Naive thymus-derived CD8-positive, alpha-beta T cell (primary cell): Measurements from ENCODE around the gene MCM3AP. TPM values are rescaled to one million over a fixed set of nuclear protein-coding genes. Genes with fewer than 3 reads are reported as not detected.

Source experiments
- ATAC-seq, 2 donors: fragments of 150-1000 bp; cut with Tn5 transposase in 1 of 2; sonication (Bioruptor Pico), chemical (Tn5 transposase) in 1 of 2; 1 replicate in 1 of 2; 2 replicates in 1 of 2; pipeline ENCODE4 v1.10.0; 2021; ENCODE audit warnings: mild to moderate bottlenecking in 2 of 2, moderate library complexity in 2 of 2
- POLR2A ChIA-PET: fragments of 350-600 bp; sonication (Branson Sonifier 250); formaldehyde crosslinking; loops from one replicate; lab custom pipeline; 2021; ENCODE audit warnings: antibody characterized with exemption; lab: Charles Lee
- DNase-seq, 10 donors: peaks; one replicate each; pipeline versions ENCODE4 v3.0.0 to v3.0.0-alpha.2; 2020 to 2022
- H3K27ac Mint-ChIP-seq, 10 donors: one replicate each; pipeline ENCODE4 v1.8.0; 2020 to 2022; ENCODE audit warnings: mild to moderate bottlenecking in 10 of 10, mixed read lengths in 10 of 10, moderate library complexity in 4 of 10, inconsistent platforms in 1 of 10
- H3K27me3 Mint-ChIP-seq, 5 donors: one replicate each; pipeline ENCODE4 v1.8.0; 2021 to 2022; ENCODE audit warnings: mixed read lengths in 5 of 5
- H3K36me3 Mint-ChIP-seq, 3 donors: one replicate each; pipeline ENCODE4 v1.8.0; 2020 to 2022; ENCODE audit warnings: mixed read lengths in 3 of 3, mild to moderate bottlenecking in 2 of 3, inconsistent platforms in 1 of 3
- H3K4me1 Mint-ChIP-seq, 4 donors: one replicate each; pipeline ENCODE4 v1.8.0; 2021 to 2022; ENCODE audit warnings: mixed read lengths in 4 of 4
- H3K4me3 Mint-ChIP-seq, 10 donors: one replicate each; pipeline ENCODE4 v1.8.0; 2020 to 2022; ENCODE audit warnings: mild to moderate bottlenecking in 10 of 10, mixed read lengths in 10 of 10, moderate library complexity in 6 of 10, inconsistent platforms in 1 of 10
- H3K9me3 Mint-ChIP-seq, 9 donors: one replicate each; pipeline ENCODE4 v1.8.0; 2020 to 2022; ENCODE audit warnings: mixed read lengths in 9 of 9, mild to moderate bottlenecking in 3 of 9, inconsistent platforms in 1 of 9, moderate library complexity in 1 of 9
- polyA plus RNA-seq, 3 donors: library from polyadenylated mRNA; unstranded; fragments of 300-500 nt; fragmentation: Illumina TruSeq; gene quantifications; one replicate each; pipeline ENCODE4 v1.2.3, GENCODE V29; 2021
- total RNA-seq, 8 experiments: library from RNA in 2 of 8; stranded (reverse) in 2 of 8; gene quantifications; one replicate each; pipeline ENCODE4 v1.2.3 and lab custom pipeline; 2021 to 2026

MCM3AP gene
- total and polyA plus RNA-seq, 5 experiments from 2014 or later = 40.5 to 187 (median 61.0) TPM

DNA sequence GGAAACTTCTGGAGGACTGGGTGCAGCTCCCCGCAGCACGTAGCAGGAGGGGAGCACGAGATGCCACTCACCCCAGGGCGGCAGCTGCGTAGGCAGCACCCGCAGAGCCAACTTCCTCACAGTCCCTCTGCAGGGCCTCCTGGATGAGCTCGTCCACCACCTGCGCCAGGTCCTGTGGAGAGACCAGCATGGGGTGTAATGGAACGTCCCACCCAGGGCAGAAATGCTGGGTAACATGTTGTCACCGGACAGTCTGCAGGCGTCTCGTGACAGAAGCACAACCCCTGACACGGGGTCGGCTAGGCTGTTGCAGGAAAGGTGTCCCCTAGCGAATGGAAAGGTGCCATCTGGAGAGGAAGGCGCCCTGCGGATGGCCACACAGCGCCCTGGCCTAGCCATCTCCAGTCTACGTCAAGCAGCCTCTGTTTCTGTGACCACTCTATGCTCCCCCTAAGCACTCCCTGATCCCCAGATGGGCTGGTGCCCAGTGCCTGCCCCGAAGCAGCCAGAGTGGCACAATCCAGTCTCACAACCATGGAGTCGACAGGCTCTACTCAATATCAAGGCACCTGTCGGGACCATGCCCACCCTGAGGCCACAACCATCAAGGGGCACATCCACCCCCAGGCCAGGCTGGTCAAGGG is 21.2 kb downstream of the MCM3AP start:
- Mint-ChIP-seq H3K36me3 (peaks cover 0 to 88% (median 10%) of the 10 kb centered on the region in 3 donors), H3K9me3 (no peaks in the 10 kb centered on the region), H3K4me3 (no peak overlapping the region), H3K4me1 (peaks cover 0 to 5% (median 3%) of the 10 kb centered on the region in 4 donors), H3K27me3 (no peaks in the 10 kb centered on the region), H3K27ac (peak overlapping the region in 2 of 10 donors; percentile 17 to 34)
- no peak for DNase-seq
- POLR2A ChIA-PET = interaction anchor here (0.6 kb wide), 1 partner anchor 17 kb away, joined by 3 read pairs; no protein-coding TSS in a partner anchor
- ATAC-seq = no peak

DNA sequence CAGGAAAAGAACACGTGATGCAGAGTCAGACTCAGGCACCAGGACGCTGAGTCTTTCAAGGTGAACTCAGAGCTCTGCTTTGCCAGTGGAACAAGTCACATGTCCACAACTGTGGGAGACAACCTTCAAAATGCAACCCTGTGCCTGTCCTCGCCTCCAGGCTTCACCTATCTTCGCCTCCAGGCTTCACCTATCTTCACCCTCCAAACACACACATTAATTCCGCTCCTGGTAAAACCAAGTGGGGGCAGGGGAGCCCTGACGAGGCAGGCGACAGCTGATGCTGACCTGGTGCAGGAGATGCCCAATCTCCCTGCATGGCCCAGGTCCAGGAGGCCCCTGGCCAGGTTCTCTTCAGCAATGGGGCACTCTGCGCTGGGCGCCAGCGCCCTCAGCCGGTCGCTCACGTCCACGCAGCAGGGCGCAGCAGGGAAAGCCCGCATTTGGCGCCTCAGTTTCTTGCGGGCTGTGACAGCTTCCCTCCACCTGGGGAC is 28.9 kb downstream of the MCM3AP start:
- H3K4me1 Mint-ChIP-seq = peaks cover 20 to 29% (median 22%) of the 10 kb centered on the region in 4 donors
- POLR2A ChIA-PET = no interaction called here
- H3K4me3 Mint-ChIP-seq = no peak overlapping the region
- H3K36me3 Mint-ChIP-seq = peaks cover 0 to 89% (median 42%) of the 10 kb centered on the region in 3 donors
- no peaks in the 10 kb centered on the region for H3K27me3 Mint-ChIP-seq
- no peak for DNase-seq
- H3K27ac Mint-ChIP-seq = peak overlapping the region in 5 of 10 donors; percentile 8 to 71 (median 45)
- no peak for ATAC-seq
- H3K9me3 Mint-ChIP-seq = no peaks in the 10 kb centered on the region

DNA sequence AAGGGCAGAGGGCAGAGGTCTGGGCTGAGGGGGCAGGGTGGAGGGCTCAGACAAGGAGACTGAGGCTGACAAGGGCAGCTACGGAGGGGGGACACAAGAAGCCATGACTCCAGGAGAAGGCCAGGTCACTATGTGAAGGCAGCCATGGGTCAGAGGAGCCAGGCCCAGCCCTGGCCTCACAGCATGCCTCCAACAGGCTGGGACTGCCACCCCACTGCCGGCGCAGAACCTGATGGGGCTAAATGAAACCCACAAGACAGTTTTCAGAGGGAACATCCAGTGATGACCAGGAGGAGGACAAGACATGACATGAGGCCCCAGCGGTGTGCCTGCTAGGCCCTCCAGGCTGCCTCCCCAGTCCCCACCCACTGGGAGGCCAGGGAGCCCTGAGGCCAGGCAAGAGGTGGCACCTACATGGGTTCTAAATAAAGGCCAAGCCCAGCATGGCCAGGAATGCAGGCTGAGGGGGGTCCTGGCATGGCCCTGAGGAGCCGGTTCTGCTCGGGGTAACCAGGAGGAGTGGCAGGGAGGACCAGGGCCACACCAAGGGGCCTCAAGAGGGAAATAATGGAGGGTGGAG is 29.6 kb downstream of the MCM3AP start:
- ATAC-seq (no peak), DNase-seq (no peak)
- H3K9me3 Mint-ChIP-seq = no peaks in the 10 kb centered on the region
- peaks cover 18 to 34% (median 27%) of the 10 kb centered on the region in 4 donors for H3K4me1 Mint-ChIP-seq
- H3K4me3 Mint-ChIP-seq = no peak overlapping the region
- no peaks in the 10 kb centered on the region for H3K27me3 Mint-ChIP-seq
- POLR2A ChIA-PET = interaction anchor here (0.5 kb wide), 1 partner anchor 170 kb away, joined by 7 read pairs; no protein-coding TSS in a partner anchor
- peaks cover 0 to 89% (median 42%) of the 10 kb centered on the region in 3 donors for H3K36me3 Mint-ChIP-seq
- peak overlapping the region in 4 of 10 donors; percentile 69 to 95 (median 80) for H3K27ac Mint-ChIP-seq

DNA sequence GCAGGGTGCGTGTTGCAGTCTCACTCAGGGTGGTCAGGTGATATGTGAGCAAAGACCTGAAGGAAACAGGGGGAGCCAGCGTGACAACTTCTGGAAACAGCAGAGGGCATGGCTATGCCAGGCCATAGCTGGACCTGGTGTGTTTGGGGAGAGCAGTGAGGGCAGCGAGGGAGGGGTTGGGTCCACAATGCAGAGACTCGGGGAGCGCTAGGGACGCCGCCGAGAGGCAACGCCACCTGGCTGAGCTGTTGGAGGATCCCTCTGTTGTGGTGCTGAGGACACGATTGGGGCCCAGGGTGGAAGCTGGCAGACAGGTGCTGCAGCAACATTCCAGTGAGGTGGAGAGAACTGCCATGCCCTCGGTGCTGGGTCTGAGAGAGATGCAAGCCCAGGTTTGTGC is 30.2 kb downstream of the MCM3AP start:
- Mint-ChIP-seq H3K36me3 (peaks cover 0 to 90% (median 46%) of the 10 kb centered on the region in 3 donors), H3K27me3 (no peaks in the 10 kb centered on the region), H3K4me1 (peaks cover 20 to 40% (median 34%) of the 10 kb centered on the region in 4 donors), H3K4me3 (no peak overlapping the region), H3K9me3 (no peaks in the 10 kb centered on the region), H3K27ac (peak overlapping the region; percentile 15 to 95 (median 81))
- DNase-seq (no peak), ATAC-seq (no peak)
- POLR2A ChIA-PET = interaction anchor here (0.5 kb wide), 1 partner anchor 171 kb away, joined by 7 read pairs; no protein-coding TSS in a partner anchor

DNA sequence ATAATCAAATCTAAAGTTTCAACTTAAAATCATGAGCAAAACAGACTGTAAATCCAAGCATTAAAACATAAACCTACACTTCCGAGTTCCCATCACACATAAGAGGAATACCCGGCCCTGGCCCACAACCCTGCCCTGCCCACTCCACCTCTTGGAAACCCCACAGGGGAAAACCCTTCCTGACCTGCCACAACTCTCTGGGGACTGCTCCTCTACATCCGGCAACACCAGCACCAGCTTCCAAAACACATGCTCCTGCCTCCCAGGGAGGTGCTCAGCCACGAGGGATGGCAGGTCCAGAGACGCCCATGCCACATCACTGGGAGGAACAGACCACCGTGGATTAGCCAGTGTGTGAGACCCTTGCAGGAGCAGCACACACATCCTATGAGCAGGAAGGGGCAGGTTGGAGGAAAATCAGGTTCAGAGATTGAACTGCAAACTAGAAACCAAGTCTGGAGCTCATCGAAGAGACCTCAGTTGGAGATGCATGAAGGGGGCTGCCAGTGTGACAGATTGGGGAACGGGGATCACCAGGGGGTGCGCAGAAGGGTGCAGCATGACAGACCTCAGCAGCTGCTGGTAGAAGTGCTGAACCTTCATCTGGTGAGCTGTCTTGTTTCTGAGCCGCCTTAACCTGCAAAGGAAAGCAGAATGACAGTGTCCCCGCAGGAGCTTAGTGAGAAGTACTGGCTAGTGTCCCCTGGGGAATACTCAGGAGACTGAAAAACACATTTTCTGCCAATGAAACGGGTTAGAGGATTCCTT is 31.0 kb downstream of the MCM3AP start:
- Mint-ChIP-seq H3K36me3 (peaks cover 0 to 91% (median 49%) of the 10 kb centered on the region in 3 donors), H3K9me3 (no peaks in the 10 kb centered on the region), H3K4me3 (peak overlapping the region in 8 of 10 donors; percentile 13 to 82 (median 53)), H3K27me3 (no peaks in the 10 kb centered on the region), H3K27ac (peak overlapping the region; percentile 74 to 95 (median 90)), H3K4me1 (peaks cover 26 to 45% (median 40%) of the 10 kb centered on the region in 4 donors)
- ATAC-seq (no peak), DNase-seq (no peak)
- POLR2A ChIA-PET = interaction anchor here (0.8 kb wide), 1 partner anchor 31 kb away, joined by 3 read pairs; no protein-coding TSS in a partner anchor

DNA sequence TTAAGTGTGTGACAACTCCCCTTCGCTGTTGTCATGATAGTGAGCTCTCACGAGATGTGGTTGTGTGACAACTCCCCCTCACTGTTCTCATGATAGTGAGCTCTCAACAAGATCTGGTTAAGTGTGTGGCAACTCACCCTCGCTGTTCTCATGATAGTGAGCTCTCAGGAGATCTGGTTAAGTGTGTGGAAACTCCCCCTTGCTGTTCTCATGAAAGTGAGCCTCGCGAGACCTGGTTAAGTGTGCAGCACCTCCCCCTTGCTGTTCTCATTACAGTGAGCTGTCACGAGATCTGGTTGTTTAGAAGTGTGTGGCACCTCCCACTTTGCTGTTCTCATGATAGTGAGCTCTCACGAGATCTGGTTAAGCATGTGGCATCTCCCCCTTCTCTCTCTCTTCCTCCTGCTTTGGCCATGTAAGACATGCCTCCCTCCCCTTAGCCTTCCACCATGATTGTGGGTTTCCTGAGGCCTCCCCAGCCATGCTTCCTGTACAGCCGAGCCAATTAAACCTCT is 31.7 kb downstream of the MCM3AP start:
- Mint-ChIP-seq H3K4me1 (peaks cover 28 to 48% (median 41%) of the 10 kb centered on the region in 4 donors), H3K36me3 (peaks cover 3 to 91% (median 49%) of the 10 kb centered on the region in 3 donors), H3K4me3 (peak overlapping the region; percentile 13 to 82 (median 60)), H3K9me3 (no peaks in the 10 kb centered on the region), H3K27me3 (no peaks in the 10 kb centered on the region), H3K27ac (peak overlapping the region; percentile 74 to 95 (median 90))
- POLR2A ChIA-PET = interaction anchor here (0.8 kb wide), 1 partner anchor 31 kb away, joined by 3 read pairs; no protein-coding TSS in a partner anchor
- DNase-seq (peak in 7 of 10 donors; percentile 20 to 61 (median 53)), ATAC-seq (peak; percentile 85 to 96)

DNA sequence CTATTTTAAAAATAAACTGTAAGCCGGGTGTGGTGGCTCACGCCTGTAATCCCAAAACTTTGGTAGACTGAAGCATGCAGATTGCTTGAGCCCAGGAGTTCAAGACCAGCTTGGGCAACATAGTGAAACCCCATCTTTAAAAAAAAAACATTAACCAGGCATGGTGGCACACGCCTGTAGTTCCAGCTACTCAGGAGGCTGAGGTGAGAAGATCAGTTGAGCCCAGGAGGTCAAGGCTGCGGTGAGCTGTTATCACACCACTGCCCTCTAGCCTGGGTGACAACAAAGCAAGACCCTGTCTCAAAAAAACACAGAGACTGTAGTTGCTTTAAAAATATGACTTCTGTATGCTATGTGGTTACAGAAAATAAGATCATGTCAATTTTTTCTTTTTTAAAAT is 32.6 kb downstream of the MCM3AP start:
- POLR2A ChIA-PET = interaction anchor here (0.8 to 1.0 kb wide), 3 partner anchors 19 to 54 kb away, joined by 3 to 5 read pairs (median 3); no protein-coding TSS in a partner anchor
- peaks cover 5 to 91% (median 47%) of the 10 kb centered on the region in 3 donors for H3K36me3 Mint-ChIP-seq
- H3K4me3 Mint-ChIP-seq = peak overlapping the region in 1 of 10 donors; percentile 49
- no peak for DNase-seq
- peaks cover 29 to 46% (median 42%) of the 10 kb centered on the region in 4 donors for H3K4me1 Mint-ChIP-seq
- peak overlapping the region in 7 of 10 donors; percentile 3 to 92 (median 85) for H3K27ac Mint-ChIP-seq
- no peaks in the 10 kb centered on the region for H3K27me3 Mint-ChIP-seq
- no peak for ATAC-seq
- no peaks in the 10 kb centered on the region for H3K9me3 Mint-ChIP-seq

DNA sequence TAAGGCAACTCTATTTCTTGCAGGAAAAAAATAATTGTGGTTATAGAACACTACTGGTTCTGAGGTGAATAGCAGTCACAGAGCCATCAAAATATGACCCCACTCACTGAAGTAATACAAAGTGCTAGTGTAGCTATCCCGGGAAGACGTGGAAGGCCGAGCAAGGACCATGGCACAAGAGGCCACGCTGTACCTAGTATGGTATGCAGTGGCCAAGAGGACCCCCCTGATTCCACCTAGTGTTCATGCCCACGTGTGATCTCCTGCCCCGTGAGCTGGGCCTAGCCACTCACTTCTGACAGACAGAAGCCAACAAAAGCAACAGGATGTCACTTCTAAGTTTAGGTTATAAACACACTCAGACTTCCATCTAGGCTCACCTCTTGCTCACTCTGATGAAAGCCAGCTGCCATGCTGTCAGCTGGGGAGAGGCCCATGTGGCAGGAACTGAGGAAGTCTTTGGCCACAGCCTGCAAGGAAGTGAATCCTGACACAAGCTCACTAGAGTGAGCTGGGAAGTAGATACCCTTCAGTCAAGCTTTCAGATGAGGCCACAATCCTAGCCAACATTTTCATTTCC is 35.2 kb downstream of the MCM3AP start:
- H3K27me3 Mint-ChIP-seq = no peaks in the 10 kb centered on the region
- no peaks in the 10 kb centered on the region for H3K9me3 Mint-ChIP-seq

DNA sequence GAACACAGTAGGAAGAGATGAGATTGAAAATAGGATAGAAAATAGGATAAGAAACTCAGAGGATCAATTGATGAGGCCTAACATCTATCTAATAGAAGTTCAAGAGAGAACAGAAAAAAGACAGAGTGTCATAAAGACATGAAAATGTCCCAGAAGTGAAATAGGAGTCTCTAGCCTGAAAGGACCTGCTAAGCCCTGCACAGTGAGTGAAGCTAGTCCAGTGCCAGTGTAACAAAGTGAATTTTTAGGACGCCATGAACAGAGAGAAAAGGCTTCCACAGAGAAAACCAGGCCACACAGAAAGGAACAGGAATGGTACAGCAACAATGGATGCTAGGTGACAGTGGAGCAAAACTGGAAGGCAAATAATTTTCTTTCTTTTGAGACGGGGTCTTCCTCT is 36.6 kb downstream of the MCM3AP start:
- H3K9me3 Mint-ChIP-seq = no peaks in the 10 kb centered on the region
- H3K27ac Mint-ChIP-seq = peak overlapping the region in 4 of 10 donors; percentile 32 to 73 (median 62)

More for the DNA sequence above, 35.2 kb downstream of the MCM3AP start:
- Mint-ChIP-seq H3K36me3 (peaks cover 5 to 88% (median 49%) of the 10 kb centered on the region in 3 donors), H3K27ac (peak overlapping the region; percentile 28 to 92 (median 72)), H3K4me3 (peak overlapping the region in 4 of 10 donors; percentile 3 to 11 (median 4)), H3K4me1 (peaks cover 29 to 47% (median 42%) of the 10 kb centered on the region in 4 donors)
- ATAC-seq = no peak
- DNase-seq = no peak
- POLR2A ChIA-PET = no interaction called here

DNA sequence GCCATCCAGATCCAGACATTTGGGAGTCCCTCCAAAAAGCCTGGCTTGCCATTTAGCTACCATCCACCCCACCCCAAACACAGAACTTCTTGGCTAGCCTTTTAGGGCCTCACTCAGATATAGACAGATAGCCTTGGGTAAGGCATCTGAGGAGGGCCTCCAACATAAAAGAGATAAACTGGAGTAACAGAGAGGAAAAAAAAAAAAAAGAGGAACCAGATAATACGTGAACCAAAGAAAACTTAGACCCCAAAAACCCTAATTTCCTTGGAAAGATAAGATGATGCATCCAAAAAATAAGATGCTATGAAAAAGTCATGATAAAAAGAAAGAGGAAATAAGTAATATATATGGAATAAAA is 37.0 kb downstream of the MCM3AP start:
- no peak overlapping the region for H3K4me3 Mint-ChIP-seq
- H3K4me1 Mint-ChIP-seq = peaks cover 14 to 28% (median 23%) of the 10 kb centered on the region in 4 donors
- POLR2A ChIA-PET = no interaction called here
- DNase-seq (no peak), ATAC-seq (no peak)
- H3K27me3 Mint-ChIP-seq = no peaks in the 10 kb centered on the region
- peak overlapping the region in 3 of 10 donors; percentile 32 to 72 (median 52) for H3K27ac Mint-ChIP-seq
- H3K9me3 Mint-ChIP-seq = no peaks in the 10 kb centered on the region
- H3K36me3 Mint-ChIP-seq = peaks cover 5 to 83% (median 33%) of the 10 kb centered on the region in 3 donors

More for the DNA sequence above, 36.6 kb downstream of the MCM3AP start:
- ATAC-seq (no peak), DNase-seq (no peak)
- H3K4me3 Mint-ChIP-seq = no peak overlapping the region
- H3K4me1 Mint-ChIP-seq = peaks cover 18 to 32% (median 28%) of the 10 kb centered on the region in 4 donors
- no peaks in the 10 kb centered on the region for H3K27me3 Mint-ChIP-seq
- POLR2A ChIA-PET = no interaction called here
- peaks cover 5 to 83% (median 37%) of the 10 kb centered on the region in 3 donors for H3K36me3 Mint-ChIP-seq

DNA sequence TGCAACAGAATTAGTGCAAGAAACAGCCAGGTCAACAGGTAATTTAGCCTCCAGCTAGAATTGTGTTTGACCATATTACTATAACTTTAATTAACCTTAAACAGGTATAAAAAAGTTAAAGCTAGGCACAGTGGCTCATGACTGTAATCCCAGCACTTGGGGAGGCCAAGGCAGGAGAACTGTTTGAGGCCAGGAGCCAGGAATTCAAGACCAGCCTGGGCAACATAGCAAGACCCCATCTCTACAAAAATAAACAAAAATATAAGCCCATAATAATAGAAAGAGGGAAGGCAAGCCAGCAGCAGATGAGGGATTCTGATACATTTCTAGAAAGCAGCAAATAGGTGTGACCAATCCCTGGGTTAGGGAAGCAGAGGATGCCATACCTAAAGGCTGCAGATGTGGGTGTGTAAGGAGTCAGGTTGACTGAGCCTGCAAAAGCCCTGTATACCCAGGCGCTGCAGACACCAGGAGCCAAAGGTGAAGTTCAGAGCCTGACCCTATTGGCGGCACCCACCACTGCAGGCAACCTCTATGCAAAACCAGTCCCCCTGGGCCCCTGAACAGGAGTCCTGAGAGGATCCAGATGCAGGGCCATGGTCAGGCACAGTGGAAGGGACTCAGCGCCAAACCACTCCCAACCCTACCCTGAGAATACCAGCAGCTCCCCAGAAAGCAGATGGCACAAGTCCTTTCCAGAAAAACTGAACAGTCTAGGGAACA is 37.6 kb downstream of the MCM3AP start:
- H3K27me3 Mint-ChIP-seq = no peaks in the 10 kb centered on the region
- H3K4me3 Mint-ChIP-seq = no peak overlapping the region
- POLR2A ChIA-PET = no interaction called here
- peak overlapping the region in 3 of 10 donors; percentile 18 to 72 (median 32) for H3K27ac Mint-ChIP-seq
- peaks cover 5 to 88% (median 33%) of the 10 kb centered on the region in 3 donors for H3K36me3 Mint-ChIP-seq
- peaks cover 16 to 25% (median 21%) of the 10 kb centered on the region in 4 donors for H3K4me1 Mint-ChIP-seq
- DNase-seq (no peak), ATAC-seq (no peak)
- H3K9me3 Mint-ChIP-seq = no peaks in the 10 kb centered on the region
